GM12878 (cell line): ENCODE results near the gene HS3ST2.

ENCODE experiments used
- CTCF ChIP-seq, 3 experiments: IDR thresholded peaks in 2 of 3; conservative IDR thresholded peaks in 1 of 3; 2 replicates each; pipeline ENCODE4 v1.5.1; 2011; ENCODE audit warnings: low read depth in 3 of 3, low read length in 3 of 3, mild to moderate bottlenecking in 3 of 3, control low read depth in 2 of 3, moderate library complexity in 2 of 3, inconsistent platforms in 1 of 3, mixed read lengths in 1 of 3; ENCODE audit not compliant: control insufficient read depth in 2 of 3, insufficient read depth in 1 of 3; ENCODE audit errors: extremely low read depth in 1 of 3
- FOXK2 ChIP-seq: fragments of 450-650 bp; IDR thresholded peaks from 2 replicates; pipeline ENCODE4 v1.6.1; 2017; ENCODE audit warnings: mild to moderate bottlenecking, moderate library complexity
- FOXM1 ChIP-seq: IDR thresholded peaks from 2 replicates; pipeline ENCODE4 v1.6.1; 2012; ENCODE audit warnings: low read depth, mild to moderate bottlenecking, inconsistent platforms, low read length, moderate library complexity
- GABPA ChIP-seq: IDR thresholded peaks from 2 replicates; pipeline ENCODE4 v1.6.1; 2014; ENCODE audit warnings: antibody characterized with exemption, low read depth, mild to moderate bottlenecking, inconsistent platforms
- GATAD2B ChIP-seq: fragments of 450-650 bp; conservative IDR thresholded peaks from 2 replicates; pipeline ENCODE4 v1.6.1; 2017; ENCODE audit warnings: low read depth, mild to moderate bottlenecking, moderate library complexity
- MAX ChIP-seq: IDR thresholded peaks from 2 replicates; pipeline ENCODE4 v1.6.1; 2012; ENCODE audit warnings: low read depth, low read length, improper control_type of control experiment
- MYC ChIP-seq: IDR thresholded peaks from 2 replicates; pipeline ENCODE4 v1.6.1; 2011; ENCODE audit warnings: mild to moderate bottlenecking, low read length, moderate library complexity, inconsistent platforms; ENCODE audit not compliant: insufficient read depth, insufficient replicate concordance, insufficient read length, severe bottlenecking
- POLR2A ChIP-seq: IDR thresholded peaks from 2 replicates; pipeline ENCODE4 v1.6.1; 2011; ENCODE audit warnings: low read depth, mild to moderate bottlenecking, low read length
- SIN3A ChIP-seq: IDR thresholded peaks from 2 replicates; pipeline ENCODE4 v1.6.1; 2012; ENCODE audit warnings: low read depth, low read length, improper control_type of control experiment
- SREBF1 ChIP-seq: IDR thresholded peaks from 2 replicates; pipeline ENCODE4 v1.6.1; 2012; ENCODE audit warnings: mild to moderate bottlenecking, low read length
- TCF3 ChIP-seq: IDR thresholded peaks from 2 replicates; pipeline ENCODE4 v1.6.1; 2012; ENCODE audit warnings: low read depth, mild to moderate bottlenecking, low read length, borderline replicate concordance; ENCODE audit not compliant: insufficient read depth
- TF ChIP-seq, protein P1 (sequence below): IDR thresholded peaks from 2 replicates; pipeline ENCODE4 v1.6.1; 2011; ENCODE audit warnings: borderline replicate concordance, low read depth, mild to moderate bottlenecking, moderate library complexity, low read length; ENCODE audit not compliant: insufficient read depth, poor library complexity, severe bottlenecking
- TF ChIP-seq, protein P2 (sequence below): fragments of 450-650 bp; IDR thresholded peaks from 2 replicates; pipeline ENCODE4 v1.6.1; 2017; ENCODE audit warnings: mild to moderate bottlenecking, moderate library complexity

- TF ChIP-seq GABPA (no peak), MYC (no peak), CTCF (IDR thresholded peaks at IDR 0.05 in 2 of 3, conservative IDR thresholded peaks at IDR 0.05 in 1 of 3; ENCODE audit: control insufficient read depth in 2 of 3, extremely low read depth in 1 of 3, insufficient read depth in 1 of 3, low read depth in 3 of 3, low read length in 3 of 3) (no peak), FOXM1 (no peak), FOXK2 (no peak), MAX (no peak), SIN3A (no peak), POLR2A (no peak), GATAD2B (no peak), TCF3 (no peak), SREBF1 (no peak)
- TF ChIP-seq, protein P1, sequence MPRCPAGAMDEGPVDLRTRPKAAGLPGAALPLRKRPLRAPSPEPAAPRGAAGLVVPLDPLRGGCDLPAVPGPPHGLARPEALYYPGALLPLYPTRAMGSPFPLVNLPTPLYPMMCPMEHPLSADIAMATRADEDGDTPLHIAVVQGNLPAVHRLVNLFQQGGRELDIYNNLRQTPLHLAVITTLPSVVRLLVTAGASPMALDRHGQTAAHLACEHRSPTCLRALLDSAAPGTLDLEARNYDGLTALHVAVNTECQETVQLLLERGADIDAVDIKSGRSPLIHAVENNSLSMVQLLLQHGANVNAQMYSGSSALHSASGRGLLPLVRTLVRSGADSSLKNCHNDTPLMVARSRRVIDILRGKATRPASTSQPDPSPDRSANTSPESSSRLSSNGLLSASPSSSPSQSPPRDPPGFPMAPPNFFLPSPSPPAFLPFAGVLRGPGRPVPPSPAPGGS: no peak
- TF ChIP-seq, protein P2, sequence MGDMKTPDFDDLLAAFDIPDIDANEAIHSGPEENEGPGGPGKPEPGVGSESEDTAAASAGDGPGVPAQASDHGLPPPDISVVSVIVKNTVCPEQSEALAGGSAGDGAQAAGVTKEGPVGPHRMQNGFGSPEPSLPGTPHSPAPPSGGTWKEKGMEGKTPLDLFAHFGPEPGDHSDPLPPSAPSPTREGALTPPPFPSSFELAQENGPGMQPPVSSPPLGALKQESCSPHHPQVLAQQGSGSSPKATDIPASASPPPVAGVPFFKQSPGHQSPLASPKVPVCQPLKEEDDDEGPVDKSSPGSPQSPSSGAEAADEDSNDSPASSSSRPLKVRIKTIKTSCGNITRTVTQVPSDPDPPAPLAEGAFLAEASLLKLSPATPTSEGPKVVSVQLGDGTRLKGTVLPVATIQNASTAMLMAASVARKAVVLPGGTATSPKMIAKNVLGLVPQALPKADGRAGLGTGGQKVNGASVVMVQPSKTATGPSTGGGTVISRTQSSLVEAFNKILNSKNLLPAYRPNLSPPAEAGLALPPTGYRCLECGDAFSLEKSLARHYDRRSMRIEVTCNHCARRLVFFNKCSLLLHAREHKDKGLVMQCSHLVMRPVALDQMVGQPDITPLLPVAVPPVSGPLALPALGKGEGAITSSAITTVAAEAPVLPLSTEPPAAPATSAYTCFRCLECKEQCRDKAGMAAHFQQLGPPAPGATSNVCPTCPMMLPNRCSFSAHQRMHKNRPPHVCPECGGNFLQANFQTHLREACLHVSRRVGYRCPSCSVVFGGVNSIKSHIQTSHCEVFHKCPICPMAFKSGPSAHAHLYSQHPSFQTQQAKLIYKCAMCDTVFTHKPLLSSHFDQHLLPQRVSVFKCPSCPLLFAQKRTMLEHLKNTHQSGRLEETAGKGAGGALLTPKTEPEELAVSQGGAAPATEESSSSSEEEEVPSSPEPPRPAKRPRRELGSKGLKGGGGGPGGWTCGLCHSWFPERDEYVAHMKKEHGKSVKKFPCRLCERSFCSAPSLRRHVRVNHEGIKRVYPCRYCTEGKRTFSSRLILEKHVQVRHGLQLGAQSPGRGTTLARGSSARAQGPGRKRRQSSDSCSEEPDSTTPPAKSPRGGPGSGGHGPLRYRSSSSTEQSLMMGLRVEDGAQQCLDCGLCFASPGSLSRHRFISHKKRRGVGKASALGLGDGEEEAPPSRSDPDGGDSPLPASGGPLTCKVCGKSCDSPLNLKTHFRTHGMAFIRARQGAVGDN: no peak
Measured at GRCh38 chr16:22915003-22915402, 101.0 kb downstream of the HS3ST2 start.
